Stimulated activated CD4-positive, alpha-beta T cell treated with anti-CD3 and anti-CD28 coated beads, Interleukin-1b, Interleukin-23, amount 100 ng/mL, for 4 hours (primary cell): ENCODE data around the gene SLC2A4.
"Not testable (repeated sequence)": the region's sequence is repeated elsewhere in the genome, so short reads cannot be mapped to it uniquely, and the experiment has no call there.

ENCODE experiments used
- DNase-seq, 2 donors: peaks; one replicate each; pipeline ENCODE4 v3.0.0-alpha.2; 2020; ENCODE audit warnings: low read depth in 2 of 2

The SLC2A4 gene

GRCh38 chr17:7281074-7281952 lies at the start of gene SLC2A4:
SLC2A4 (plus strand) TSS chr17:7281718; CDS start chr17:7281935, 217 bp downstream.
- peak; percentile 84 to 93 for DNase-seq

DNA sequence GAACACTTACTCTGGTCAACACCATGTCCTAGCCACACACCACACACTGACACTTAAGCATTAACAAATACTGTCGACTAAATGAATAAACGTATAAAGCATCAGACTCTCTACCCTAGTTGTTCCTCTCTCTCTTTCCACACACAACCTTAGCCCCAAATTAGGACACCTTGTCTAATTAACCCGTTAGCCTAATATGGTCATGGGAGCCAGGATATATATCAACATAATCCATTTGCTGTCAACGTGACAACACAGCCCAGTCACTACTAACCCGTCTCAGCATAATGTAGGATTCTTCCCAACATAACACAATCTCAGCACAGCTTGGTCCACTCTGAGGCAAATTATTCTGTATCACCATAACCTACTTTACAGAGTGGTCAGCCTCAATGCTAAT lies 49.4 kb upstream of the SLC2A4 start:
- DNase-seq = no peak

GRCh38 chr17:7233701-7234082 lies 47.8 kb upstream of the SLC2A4 start:
- DNase-seq = no peak

DNA sequence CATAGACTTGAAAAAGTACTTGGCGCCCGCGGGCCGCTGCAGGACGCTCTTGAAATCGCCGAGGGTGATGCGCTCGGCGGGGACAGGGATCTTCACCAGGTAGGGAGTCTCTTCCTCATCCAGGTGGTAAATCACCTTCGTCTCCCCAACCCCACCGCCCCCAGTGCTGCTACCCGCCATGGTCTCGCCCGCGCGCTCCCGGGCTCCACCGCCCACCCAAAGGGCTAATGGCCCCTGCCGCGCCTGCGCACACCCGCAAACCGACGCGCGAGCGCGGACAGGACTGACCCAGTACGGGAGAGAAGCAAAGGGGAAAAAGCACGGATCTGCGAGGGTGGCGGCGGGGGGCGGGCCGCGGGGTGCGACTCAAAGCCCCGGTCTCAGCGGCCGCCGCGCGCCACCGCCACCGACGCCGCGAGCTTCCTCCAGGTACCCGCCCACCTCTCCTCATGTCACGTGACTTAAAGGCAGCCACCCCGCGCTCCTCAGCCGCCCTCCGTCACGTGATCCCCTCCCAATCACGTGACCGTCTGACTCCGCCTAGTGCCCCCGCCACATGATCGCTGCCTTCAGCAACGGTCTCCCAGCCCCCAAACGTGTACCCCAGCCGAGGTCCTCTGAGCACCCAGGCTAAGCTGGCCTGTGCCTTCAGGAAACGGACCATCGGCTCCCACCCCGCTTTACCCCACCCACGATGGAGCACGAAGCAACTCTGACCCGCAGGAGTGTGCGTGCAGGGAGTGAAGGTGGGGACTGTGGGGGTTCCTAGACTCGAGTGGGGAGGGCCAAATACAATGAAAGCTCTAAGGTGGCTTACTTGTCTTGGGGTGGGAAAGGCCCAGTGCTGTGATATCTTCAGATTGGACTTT lies 47.2 kb upstream of the SLC2A4 start, which contains the start of gene DVL2:
Gene DVL2 (minus strand): TSS at position 435 of the 869 bp plus-strand sequence. CDS start 255 bp downstream, at position 180.
- peak; percentile 92 to 93 for DNase-seq

GRCh38 chr17:7235693-7236665 lies 45.5 kb upstream of the SLC2A4 start:
- no peak for DNase-seq

DNA sequence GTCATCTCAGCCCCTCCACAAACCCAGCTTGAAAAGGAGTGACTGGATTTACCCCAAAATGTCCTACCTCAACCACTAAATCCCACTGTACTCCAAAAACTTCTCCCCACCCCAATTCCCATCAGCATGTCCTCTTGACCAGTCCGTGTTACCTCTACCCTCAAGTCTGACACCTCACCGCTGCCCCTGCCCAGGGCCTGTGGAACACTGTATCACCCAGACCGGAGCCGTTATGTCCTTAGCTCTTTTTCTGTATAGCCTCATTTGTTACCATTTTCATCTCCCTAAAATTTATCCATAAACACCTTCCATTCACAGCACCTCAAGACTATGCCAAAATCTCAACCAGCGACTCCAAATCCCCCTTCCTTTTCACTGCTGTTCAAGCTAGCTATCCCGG lies 44.7 kb upstream of the SLC2A4 start:
- DNase-seq = no peak

- DNase-seq = no peak
These were observed 44.2 kb upstream of the SLC2A4 start for GRCh38 chr17:7237266-7237760.

- DNase-seq = peak; percentile 81 to 89
These were observed 43.6 kb upstream of the SLC2A4 start for GRCh38 chr17:7237761-7238419.

DNA sequence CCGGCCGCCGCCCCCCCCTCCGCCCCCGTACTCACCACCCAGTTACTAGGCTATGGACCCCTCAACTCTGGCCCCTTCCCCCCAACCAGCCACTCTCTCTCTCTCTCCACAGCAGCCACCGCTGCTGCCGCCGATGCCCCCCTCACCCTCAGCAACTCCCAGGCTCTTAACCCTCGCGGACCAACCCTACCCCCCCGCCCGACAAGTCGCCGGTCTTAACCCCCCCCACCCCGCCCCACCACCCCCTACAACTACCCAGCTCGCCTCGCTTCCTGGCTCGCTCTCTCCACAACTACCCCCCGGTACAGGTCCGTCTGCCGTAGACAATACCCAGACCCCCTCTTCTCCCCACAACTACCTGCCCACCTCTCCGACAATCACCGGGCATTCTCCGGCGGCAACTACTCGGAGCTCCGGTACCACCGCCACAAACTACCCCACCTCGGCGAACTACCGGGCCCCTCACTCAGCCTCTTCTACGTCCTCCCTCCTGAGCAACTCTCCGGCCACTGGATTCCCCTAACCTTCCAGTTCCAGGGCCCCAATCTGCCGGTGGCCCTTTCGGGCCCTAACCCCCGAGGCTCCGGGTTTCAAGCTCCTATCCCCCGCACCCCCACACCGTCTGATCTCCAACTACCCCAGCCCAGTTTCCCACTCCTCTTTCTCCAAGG lies 43.0 kb upstream of the SLC2A4 start:
- DNase-seq = peak in 1 of 2 donors; percentile 31

DNA sequence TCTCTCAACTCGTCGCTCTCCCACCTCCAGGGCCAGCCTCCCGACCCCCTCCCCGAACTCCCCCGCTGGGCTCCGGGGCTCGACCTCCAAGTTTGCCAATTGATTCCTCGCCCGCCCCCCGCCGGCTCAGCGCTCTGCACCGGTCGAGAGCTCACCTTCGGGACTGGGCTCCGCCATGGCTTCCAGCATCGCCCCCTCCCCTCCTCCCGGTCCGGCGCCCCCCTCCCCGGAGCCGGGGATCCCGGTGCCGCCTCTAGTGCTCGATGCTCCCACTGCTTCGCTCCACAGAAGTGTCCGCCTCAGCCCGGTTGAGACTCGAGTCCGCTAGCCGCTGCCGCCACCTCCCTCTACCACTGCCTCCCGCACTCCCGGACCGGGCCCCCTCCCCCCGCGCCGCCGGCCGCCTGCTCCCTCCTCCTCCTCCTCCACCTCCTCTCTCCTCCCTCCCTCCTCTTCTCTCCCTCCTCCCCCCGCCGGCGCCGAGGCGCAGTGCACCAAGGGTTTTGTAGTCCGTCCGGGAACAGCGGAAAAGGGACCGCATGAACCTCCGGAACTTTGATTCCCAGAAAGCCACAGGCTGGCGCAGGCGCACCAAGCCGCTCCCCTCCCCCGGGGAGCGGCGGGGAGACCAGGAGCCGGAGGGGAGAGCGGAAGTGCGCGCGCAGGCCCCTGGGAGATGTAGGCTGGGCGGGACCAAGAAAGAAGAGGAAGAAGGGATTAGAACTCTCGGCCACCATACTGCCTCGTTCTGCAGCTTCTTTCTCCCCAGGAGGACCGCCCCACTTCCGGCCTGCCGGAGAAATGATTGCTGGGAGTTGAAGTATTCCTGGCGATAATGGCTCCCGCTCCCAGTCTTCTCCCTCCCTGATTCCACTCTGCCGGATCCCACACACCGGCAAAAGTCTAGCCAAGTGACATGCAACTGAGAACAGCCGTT lies 42.2 kb upstream of the SLC2A4 start, which contains the start of gene PHF23:
Gene PHF23 (minus strand): TSS at position 367 of the 937 bp plus-strand sequence. CDS start 178 bp downstream, at position 189.
- peak; percentile 95 to 96 for DNase-seq

GRCh38 chr17:7240375-7240774 lies 41.1 kb upstream of the SLC2A4 start:
- DNase-seq = no peak

DNA sequence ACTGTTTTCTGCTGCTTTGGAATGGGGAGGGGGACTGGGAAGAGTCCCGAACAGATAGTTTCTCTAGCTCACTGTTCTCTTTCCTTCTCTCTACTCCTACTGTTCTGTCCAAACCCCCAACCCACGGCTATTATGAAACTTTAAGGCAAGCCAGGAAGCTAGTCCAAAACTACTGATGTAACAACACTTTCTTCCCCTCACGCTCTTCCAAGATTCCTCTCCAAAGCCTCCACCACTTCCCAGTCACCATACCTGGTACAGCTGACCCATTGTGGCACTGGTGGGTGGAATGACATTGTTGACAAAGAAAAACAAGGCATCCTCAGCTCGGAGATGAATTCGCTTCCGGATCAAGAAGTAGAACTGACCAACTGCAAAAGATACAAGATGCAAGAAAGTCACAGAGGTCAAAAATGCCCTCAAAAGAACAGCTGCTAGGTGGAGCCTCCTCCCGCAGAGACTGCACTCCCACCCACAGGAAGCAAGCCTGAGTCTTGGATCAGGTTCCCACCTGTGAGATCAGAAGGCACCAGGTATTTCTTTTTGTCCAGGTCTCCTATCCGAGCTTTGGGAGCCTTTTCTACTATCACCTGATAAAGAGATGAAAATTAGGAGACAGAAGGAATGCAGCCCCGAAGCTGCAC lies 40.3 kb upstream of the SLC2A4 start:
- no peak for DNase-seq

- peak; percentile 90 to 97 for DNase-seq
These were observed 39.5 kb upstream of the SLC2A4 start, which contains the start of gene GABARAP for GRCh38 chr17:7241783-7242716. GABARAP (minus strand) TSS chr17:7242449; CDS start chr17:7242330, 119 bp downstream.

DNA sequence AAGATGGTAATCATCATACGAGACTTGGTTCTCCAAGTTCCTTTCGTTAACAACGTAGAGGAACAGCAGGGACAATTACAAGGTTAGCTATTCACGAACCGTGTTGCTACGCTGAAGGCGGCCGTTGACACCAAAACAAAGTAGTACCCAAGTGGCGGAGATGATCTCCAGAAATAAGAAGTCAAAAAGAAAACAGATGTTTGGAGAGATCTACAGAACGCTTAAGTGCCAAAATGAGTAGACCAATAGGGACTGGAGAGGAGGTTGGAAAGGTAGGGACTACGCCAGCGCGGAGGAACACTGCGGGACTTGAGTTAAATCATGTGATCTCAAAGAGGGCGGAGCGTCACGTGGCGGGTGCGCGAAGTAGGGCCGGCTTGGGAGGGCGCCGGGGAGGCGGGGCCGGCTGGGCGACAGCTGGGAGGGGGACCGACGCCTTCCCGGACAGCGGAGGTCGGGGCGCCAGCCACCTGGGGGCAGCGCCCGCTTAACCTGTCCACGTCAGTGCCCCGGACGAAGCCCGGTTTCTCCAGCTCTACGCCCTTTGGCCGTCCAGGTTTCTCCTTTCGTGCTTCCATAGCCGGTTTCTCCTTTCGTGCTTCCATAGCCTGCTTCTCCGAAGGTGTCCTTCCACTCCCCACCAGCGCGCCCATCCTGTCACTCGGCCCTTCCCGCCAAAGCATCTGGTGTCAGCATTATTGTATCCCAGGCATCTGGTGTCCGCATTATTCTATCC lies 38.6 kb upstream of the SLC2A4 start:
- DNase-seq = peak; percentile 85 to 90

GRCh38 chr17:7243453-7243729 lies 38.1 kb upstream of the SLC2A4 start:
- DNase-seq = no peak

DNA sequence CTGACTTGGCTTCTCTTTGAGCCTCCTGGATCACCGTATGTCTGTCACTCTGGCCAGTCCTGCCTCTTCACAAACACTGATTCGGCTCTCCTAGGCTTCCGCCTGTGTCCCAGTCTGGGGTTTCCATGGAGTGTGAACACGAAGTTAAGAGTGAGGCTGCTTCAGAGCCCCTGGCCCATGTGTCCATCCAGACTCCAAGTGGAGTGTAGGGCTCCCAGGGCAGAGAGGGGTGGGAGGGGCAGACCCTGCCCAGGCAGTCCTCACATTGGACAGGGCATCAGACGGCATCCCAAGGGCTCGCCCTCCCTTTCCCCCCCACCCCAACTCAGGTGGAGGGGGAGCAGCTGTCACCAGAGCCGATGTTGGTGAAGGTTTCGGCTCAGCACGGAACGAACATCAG lies 37.7 kb upstream of the SLC2A4 start:
- not testable (repeated sequence) for DNase-seq
